HG03354 (cell line): Measurements from ENCODE around the gene APBA1.
"Not testable (repeated sequence)": the region's sequence is repeated elsewhere in the genome, so short reads cannot be mapped to it uniquely, and the experiment has no call there.

Source experiments
- ATAC-seq: cut with Tn5 transposase; IDR thresholded peaks from one replicate; pipeline ENCODE4 v1.9.1; 2021; ENCODE audit warnings: mild to moderate bottlenecking; ENCODE audit not compliant: unreplicated experiment, poor library complexity, severe bottlenecking

APBA1 gene

GRCh38 chr9:69428017-69428785, 244.0 kb downstream of the APBA1 start:
- no peak for ATAC-seq

DNA sequence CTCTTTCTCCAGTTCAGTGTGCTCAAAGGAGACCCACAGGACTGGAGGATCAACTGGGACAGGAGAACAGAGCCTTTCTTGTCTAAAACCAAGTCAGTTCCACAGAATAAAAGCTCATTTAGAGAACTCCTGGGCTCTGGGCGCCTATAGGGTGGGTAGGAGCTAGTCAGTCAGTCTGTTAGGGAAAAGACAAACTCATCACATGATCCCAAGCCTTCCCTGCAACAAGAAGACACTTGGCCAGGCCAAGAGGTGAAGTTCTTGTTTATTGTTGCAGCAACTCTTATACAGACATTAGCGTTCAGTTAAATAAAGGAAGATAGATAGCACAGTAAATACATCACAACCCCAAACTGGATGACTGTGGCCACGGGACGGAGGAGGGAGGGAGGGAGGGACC, 244.9 kb downstream of the APBA1 start:
- no peak for ATAC-seq

DNA sequence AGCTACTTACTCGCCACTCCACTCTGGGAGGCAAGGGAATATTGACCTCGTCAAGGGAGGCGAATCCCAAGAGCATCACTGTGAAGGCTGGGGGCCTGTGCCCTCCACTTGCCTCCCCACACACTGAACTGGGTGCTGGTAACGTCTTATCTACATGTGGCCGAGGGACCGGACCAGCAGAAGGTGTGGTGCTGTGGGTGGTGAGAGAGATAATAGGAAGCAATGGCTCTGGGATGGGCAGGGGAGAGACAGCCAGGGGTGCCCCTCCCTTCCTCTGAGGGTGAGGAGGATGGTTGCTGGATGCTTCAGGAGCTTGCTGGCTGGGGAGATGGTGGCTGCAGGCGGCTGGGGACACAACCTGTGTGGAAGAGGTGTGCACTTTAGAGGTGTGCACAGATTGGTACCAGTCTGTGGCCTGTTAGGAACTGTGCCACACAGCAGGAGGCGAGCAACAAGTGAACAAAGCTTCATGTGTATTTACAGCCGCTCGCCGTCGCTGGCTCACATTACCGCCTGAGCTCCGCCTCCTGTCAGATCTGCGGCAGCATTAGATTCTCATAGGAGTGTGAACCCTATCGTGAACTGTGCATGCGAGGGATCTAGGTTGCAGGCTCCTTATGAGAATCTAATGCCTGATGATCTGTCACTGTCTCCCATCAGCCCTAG, 246.9 kb downstream of the APBA1 start:
- ATAC-seq, result no peak

GRCh38 chr9:69421908-69422801, 250.0 kb downstream of the APBA1 start:
- peak; percentile 75 for ATAC-seq

- ATAC-seq, result no peak
Measured at GRCh38 chr9:69420611-69421270, 251.4 kb downstream of the APBA1 start.

DNA sequence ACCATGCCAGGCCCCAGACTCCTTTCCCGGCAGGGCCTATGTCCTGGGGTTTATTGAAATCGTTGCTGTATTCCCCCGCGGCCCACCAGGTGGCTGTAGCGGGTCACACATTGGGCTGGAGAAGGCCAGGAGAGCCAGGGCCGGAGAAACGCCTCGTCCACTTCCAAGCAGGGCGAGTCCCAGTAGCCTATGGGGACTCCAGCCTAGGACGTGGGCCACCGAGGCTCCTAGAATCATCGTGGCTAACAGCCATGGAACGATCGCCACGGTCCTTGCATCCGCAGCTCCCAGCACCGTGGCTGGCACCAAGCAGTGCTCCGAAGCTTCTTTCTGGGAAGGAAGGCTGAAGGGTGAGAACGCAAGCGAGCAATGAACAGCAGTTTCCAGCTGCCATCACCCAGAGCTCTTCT, 259.4 kb downstream of the APBA1 start:
- ATAC-seq, result no peak

DNA sequence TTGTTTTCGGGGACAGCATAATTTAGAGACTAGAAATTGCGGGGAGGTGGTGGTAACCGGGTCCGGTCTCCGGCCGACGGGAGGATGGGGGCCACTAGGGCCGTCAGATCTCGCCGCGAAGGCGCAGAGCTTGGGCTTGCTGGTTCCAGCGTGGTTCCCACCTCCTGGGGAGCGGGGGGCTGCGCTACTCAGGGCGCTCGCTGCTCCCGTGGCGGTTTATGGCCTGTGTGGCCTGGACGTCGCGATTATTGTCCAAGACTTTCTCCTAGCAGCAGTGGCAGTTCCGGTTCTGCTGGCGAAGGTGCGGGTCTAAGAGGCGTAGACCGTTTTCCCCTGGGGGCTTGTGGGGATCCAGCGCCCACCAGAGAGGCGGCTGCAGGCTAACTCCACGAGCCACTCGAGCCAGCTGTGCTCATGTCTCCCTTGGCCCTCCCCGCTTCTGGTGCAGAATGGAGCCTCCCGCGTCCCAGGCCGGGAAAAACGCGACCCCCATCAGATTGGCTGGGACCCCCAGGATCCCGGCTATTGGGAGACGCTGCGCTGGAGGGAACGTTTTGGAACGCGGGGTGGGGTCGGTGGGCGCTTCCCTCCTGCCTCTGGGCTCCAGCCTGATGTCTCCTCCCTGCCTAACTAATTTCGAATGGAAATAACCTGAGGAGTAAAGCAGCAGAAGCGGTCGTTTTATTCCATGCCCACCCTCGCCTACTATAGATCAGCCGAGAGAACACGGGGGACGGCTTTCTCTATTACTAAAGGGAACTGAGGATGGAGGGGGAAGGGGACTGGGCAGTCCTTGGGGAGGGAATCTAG, 260.0 kb downstream of the APBA1 start:
- ATAC-seq, result no peak

- no peak for ATAC-seq
Measured at GRCh38 chr9:69411246-69411645, 260.9 kb downstream of the APBA1 start.

- not testable (repeated sequence) for ATAC-seq
Measured at GRCh38 chr9:69409936-69410335, 262.2 kb downstream of the APBA1 start.

- ATAC-seq, result no peak
Measured at GRCh38 chr9:69400470-69400869, 271.7 kb downstream of the APBA1 start.

GRCh38 chr9:69397384-69398214, 274.6 kb downstream of the APBA1 start:
- ATAC-seq, result no peak

GRCh38 chr9:69396759-69397158, 275.4 kb downstream of the APBA1 start:
- ATAC-seq, result no peak

DNA sequence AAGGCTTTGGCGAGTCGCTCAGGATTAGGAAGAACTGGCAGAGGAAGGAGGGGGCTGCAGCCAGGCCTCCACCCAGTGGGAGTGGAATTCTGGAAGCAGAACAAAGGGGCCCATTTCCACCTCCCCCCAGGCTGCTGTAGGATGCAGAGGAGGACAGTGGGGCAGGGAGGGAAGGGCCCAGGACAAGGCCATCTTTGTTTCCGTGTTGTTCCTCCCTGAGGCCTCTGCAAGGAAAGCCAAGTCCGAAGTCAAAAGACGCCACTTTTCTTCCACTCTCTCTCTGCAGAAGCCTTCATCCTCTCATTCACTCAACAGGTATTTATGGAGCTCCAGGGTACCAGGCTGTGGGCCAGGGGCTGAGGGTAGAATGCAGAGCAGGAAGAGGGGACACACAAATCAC, 276.5 kb downstream of the APBA1 start:
- ATAC-seq, result no peak

GRCh38 chr9:69393425-69393824, 278.7 kb downstream of the APBA1 start:
- no peak for ATAC-seq

DNA sequence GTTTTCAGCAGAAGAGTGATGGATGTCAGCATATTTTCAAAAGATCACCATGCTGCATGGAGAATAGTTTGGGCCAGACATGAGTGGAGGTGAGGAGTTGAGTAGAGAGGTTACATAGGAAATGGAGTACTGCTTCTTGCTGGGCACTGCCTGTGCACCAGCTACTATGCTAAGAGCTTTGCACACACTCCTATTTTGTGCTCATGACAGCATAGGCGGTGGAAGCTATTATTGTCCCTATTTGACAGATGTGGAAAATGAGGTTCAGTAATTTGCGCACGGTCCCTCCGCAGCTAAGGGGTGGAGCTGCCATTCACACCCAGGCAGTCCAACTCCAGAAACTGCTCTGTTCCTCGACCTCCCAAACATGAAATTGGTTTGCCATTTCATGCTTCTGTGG, 279.3 kb downstream of the APBA1 start:
- ATAC-seq, result no peak

GRCh38 chr9:69391946-69392345, 280.2 kb downstream of the APBA1 start:
- no peak for ATAC-seq

GRCh38 chr9:69391487-69391886, 280.7 kb downstream of the APBA1 start:
- no peak for ATAC-seq

DNA sequence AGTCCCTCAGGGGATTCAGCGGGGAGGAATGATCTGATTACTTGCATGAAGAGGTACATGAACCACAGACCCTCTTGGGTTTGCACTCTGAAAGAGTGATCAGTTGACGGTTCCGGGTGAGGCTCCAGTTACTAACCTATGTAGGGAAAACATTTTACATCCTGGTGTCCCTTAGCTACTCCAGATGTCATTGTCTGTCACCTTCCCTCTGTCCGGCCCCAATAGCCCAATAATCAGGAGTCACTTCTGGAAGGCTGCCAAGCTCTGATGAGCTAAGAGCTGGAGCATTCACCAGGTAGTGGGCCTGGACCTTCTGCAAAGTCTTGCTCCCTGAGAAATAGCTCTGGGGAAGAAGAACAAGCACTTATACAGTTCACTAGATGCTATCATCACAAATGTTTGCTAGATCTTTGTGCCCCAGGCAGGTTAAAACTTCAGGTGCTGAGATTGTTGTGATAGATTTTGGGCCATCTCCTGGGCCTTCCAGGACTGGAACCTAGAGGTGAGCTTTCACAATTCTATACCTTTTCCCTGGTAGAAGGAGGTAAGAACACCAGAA, 282.7 kb downstream of the APBA1 start:
- no peak for ATAC-seq
